ENCODE results near the gene ADGRG3. TPM values are rescaled to one million over a fixed set of nuclear protein-coding genes. Genes with fewer than 3 reads are reported as not detected.

Gene ADGRG3
- total RNA-seq, 1 experiment from 2014 or later: 0.46 TPM

DNA sequence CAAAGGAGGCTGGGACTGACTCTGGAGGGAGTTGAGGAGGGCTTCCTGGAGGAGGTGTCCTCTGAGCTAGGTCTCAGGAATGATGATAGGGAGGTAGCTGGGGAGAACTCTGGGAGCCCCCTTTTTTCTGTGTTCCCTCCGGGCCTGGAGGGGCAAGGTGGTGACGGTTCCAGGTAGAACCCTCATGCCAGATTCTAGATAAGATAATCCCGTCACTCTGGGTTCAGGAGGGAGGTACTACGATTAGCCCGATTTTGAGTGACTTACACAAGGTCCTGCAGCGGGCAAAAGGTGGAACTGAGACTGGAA lies 18.7 kb upstream of the ADGRG3 start:
- H3K4me1 Mint-ChIP-seq: peaks cover 4 to 16% of the 10 kb centered on the region in 2 experiments; a peak in 3 of 4 replicates
- Histone ChIP-seq H2AFZ (ENCODE audit: low read length) (no peak overlapping the region), H4K5ac (ENCODE audit: insufficient read length, low read depth, low read length) (no peak overlapping the region), H4K20me1 (ENCODE audit: control insufficient read depth, insufficient read depth, insufficient read length) (peaks cover 3% of the 10 kb centered on the region), H3K27ac (ENCODE audit: insufficient read length, low read depth, low read length) (no peak overlapping the region), H3K79me1 (ENCODE audit: insufficient read depth, low read depth, low read length, poor library complexity, severe bottlenecking) (no peaks in the 10 kb centered on the region), H3K56ac (ENCODE audit: insufficient read length, low read depth, low read length) (no peak overlapping the region), H3K79me2 (ENCODE audit: insufficient read depth, low read length) (no peaks in the 10 kb centered on the region), H2BK5ac (ENCODE audit: insufficient read length, low read length) (no peak overlapping the region), H3K18ac (ENCODE audit: insufficient read length, low read depth, low read length) (no peak overlapping the region), H3K4ac (ENCODE audit: low read depth, low read length) (no peak overlapping the region), H3T11ph (ENCODE audit: low read length) (no peak overlapping the region), H3K4me1 (ENCODE audit: insufficient read depth, low read length) (no peaks in the 10 kb centered on the region), H2BK120ac (ENCODE audit: low read depth, low read length, poor library complexity, severe bottlenecking) (no peak overlapping the region), H2AK5ac (ENCODE audit: insufficient read length, low read length) (no peak overlapping the region), H3K4me2 (ENCODE audit: insufficient read depth, insufficient read length, low read length) (no peak overlapping the region), H4K91ac (ENCODE audit: insufficient read length, low read depth, low read length) (no peak overlapping the region), H2BK15ac (ENCODE audit: low read depth, low read length) (no peak overlapping the region), H3K14ac (ENCODE audit: insufficient read depth, low read length) (no peak overlapping the region), H3K27me3 (ENCODE audit: insufficient read depth, low read length) (no peaks in the 10 kb centered on the region), H2BK12ac (ENCODE audit: insufficient read length, low read depth, low read length) (no peak overlapping the region), H3K9me3 (ENCODE audit: control insufficient read depth, low read depth, low read length) (no peaks in the 10 kb centered on the region), H3K23me2 (ENCODE audit: insufficient read length, low read depth, low read length, poor library complexity, severe bottlenecking) (no peaks in the 10 kb centered on the region), H2BK20ac (ENCODE audit: low read depth, low read length, poor library complexity, severe bottlenecking) (no peak overlapping the region), H4K8ac (replicated peaks; ENCODE audit: insufficient read length, low read depth, low read length) (no peak overlapping the region), H3K9ac (ENCODE audit: extremely low read depth, insufficient read length, low read length) (no peak overlapping the region), H3K23ac (ENCODE audit: insufficient read length, low read depth, low read length) (no peak overlapping the region)
- no peaks in the 10 kb centered on the region; the same call in 1 of the 2 replicates for H3K27me3 Mint-ChIP-seq (ENCODE audit: low read depth)
- DNase-seq: no peak
- no peak overlapping the region for H3K27ac Mint-ChIP-seq
- WGBS (ENCODE audit: extremely low coverage, insufficient read length, low lambda C conversion rate): no CpG with 5 or more reads among the region's 6 CpGs
- H3K36me3 Mint-ChIP-seq (ENCODE audit: insufficient read depth in 1 of 3, low read depth in 3 of 3): no peaks in the 10 kb centered on the region
- H3K9me3 Mint-ChIP-seq: no peaks in the 10 kb centered on the region
- H3K4me3 Mint-ChIP-seq: no peak overlapping the region
- TF ChIP-seq, protein P1, sequence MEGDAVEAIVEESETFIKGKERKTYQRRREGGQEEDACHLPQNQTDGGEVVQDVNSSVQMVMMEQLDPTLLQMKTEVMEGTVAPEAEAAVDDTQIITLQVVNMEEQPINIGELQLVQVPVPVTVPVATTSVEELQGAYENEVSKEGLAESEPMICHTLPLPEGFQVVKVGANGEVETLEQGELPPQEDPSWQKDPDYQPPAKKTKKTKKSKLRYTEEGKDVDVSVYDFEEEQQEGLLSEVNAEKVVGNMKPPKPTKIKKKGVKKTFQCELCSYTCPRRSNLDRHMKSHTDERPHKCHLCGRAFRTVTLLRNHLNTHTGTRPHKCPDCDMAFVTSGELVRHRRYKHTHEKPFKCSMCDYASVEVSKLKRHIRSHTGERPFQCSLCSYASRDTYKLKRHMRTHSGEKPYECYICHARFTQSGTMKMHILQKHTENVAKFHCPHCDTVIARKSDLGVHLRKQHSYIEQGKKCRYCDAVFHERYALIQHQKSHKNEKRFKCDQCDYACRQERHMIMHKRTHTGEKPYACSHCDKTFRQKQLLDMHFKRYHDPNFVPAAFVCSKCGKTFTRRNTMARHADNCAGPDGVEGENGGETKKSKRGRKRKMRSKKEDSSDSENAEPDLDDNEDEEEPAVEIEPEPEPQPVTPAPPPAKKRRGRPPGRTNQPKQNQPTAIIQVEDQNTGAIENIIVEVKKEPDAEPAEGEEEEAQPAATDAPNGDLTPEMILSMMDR (conservative IDR thresholded peaks at IDR 0.05): no peak
